ENCODE measurements around the gene SLC8A1.

Gene SLC8A1

DNA sequence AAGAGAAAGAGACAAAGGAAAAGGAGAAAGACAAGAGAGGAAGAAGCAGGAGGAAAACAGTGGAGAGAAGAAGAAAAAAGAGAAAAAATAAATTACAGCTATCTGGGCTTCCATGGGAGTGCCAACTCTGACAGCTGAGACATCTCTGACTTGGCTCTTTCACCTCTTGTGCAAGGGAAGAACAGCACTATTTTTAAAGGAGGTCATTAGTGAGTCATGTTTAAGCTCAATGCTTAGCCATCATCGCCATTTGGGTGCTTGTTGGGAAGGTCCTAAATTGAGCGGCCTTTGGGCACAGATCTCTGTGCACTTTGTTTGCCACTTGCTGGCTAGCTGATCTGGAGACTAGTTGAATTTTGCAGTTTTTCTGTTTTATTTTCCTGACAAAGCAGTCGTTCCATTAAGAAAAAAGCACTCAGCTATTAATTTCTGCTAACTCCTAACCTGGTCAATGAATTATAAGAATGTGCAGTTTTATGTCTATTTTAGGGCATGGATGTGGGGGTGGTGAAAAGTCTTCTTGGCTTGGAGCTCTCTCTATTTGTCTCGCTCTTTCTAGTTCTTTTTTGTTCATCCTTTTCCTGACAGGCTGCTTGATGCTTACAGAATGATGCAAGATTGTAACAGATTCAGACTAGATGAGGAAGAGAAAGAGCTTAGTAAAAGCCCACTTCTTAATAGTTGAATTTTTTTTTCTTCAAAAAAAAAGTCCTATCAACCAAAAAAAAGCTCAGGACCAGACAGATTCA is 231.5 kb downstream of the SLC8A1 start:
- H3K27me3 ChIP-seq (ENCODE audit: insufficient read depth, low read length, poor library complexity, severe bottlenecking), result no peaks in the 10 kb centered on the region
- TF ChIP-seq EZH2phosphoT487 (IDR thresholded peaks at IDR 0.05; ENCODE audit: borderline replicate concordance), result no peak
- TF ChIP-seq, protein P1, sequence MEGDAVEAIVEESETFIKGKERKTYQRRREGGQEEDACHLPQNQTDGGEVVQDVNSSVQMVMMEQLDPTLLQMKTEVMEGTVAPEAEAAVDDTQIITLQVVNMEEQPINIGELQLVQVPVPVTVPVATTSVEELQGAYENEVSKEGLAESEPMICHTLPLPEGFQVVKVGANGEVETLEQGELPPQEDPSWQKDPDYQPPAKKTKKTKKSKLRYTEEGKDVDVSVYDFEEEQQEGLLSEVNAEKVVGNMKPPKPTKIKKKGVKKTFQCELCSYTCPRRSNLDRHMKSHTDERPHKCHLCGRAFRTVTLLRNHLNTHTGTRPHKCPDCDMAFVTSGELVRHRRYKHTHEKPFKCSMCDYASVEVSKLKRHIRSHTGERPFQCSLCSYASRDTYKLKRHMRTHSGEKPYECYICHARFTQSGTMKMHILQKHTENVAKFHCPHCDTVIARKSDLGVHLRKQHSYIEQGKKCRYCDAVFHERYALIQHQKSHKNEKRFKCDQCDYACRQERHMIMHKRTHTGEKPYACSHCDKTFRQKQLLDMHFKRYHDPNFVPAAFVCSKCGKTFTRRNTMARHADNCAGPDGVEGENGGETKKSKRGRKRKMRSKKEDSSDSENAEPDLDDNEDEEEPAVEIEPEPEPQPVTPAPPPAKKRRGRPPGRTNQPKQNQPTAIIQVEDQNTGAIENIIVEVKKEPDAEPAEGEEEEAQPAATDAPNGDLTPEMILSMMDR (conservative IDR thresholded peaks at IDR 0.05; ENCODE audit: low read length), result no peak
- H4K20me1 ChIP-seq (ENCODE audit: insufficient read depth, low read length, poor library complexity, severe bottlenecking), result no peaks in the 10 kb centered on the region
- H3K9ac ChIP-seq (ENCODE audit: low read depth, low read length, poor library complexity, severe bottlenecking), result no peak overlapping the region
- no peak overlapping the region for H3K4me3 ChIP-seq (ENCODE audit: low read length, poor library complexity, severe bottlenecking)
- no peaks in the 10 kb centered on the region for H3K79me2 ChIP-seq (ENCODE audit: insufficient read depth, low read length)
- no peaks in the 10 kb centered on the region for H3K9me2 ChIP-seq (replicated peaks; ENCODE audit: low read depth, low read length)
- H3F3A ChIP-seq (ENCODE audit: low read depth), result no peaks in the 10 kb centered on the region
- H3K9me3 ChIP-seq (ENCODE audit: insufficient read depth, low read depth, low read length), result no peaks in the 10 kb centered on the region
- H2AFZ ChIP-seq (ENCODE audit: low read length), result no peak overlapping the region
- peaks cover 16% of the 10 kb centered on the region for H3K4me1 ChIP-seq (ENCODE audit: insufficient read depth, low read length, poor library complexity, severe bottlenecking)
- no peaks in the 10 kb centered on the region for H3K36me3 ChIP-seq (ENCODE audit: insufficient read depth, low read length)
- H3K4me2 ChIP-seq (ENCODE audit: low read depth, low read length, poor library complexity, severe bottlenecking), result no peak overlapping the region

DNA sequence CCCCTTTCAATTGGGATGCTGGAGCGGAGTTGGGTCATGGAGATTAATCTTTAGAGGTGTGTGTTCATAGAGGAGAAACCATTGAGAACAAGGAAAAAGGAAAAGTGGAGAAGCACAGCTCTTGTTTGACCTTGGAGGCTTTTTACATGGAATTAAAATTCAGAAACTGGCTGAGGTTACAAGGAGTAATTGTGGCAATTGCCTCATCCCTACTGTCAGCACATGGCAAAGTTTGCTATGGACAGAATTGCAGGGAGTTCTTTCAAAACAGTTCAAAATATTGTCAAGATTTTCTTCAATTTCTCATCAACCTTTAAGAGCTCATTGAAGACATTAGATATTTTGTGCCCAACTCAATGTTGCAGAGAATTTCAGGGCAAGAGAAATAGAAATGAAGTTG is 232.7 kb downstream of the SLC8A1 start:
- no peaks in the 10 kb centered on the region for H3K79me2 ChIP-seq (ENCODE audit: insufficient read depth, low read length)
- no peaks in the 10 kb centered on the region for H4K20me1 ChIP-seq (ENCODE audit: insufficient read depth, low read length, poor library complexity, severe bottlenecking)
- H3K9me3 ChIP-seq (ENCODE audit: insufficient read depth, low read depth, low read length), result no peaks in the 10 kb centered on the region
- peaks cover 16% of the 10 kb centered on the region for H3K4me1 ChIP-seq (ENCODE audit: insufficient read depth, low read length, poor library complexity, severe bottlenecking)
- no peak overlapping the region for H3K4me3 ChIP-seq (ENCODE audit: low read length, poor library complexity, severe bottlenecking)
- no peaks in the 10 kb centered on the region for H3K9me2 ChIP-seq (replicated peaks; ENCODE audit: low read depth, low read length)
- H3F3A ChIP-seq (ENCODE audit: low read depth), result no peaks in the 10 kb centered on the region
- no peaks in the 10 kb centered on the region for H3K27me3 ChIP-seq (ENCODE audit: insufficient read depth, low read length, poor library complexity, severe bottlenecking)
- H3K4me2 ChIP-seq (ENCODE audit: low read depth, low read length, poor library complexity, severe bottlenecking), result no peak overlapping the region
- no peak overlapping the region for H2AFZ ChIP-seq (ENCODE audit: low read length)
- no peak for TF ChIP-seq EZH2phosphoT487 (IDR thresholded peaks at IDR 0.05; ENCODE audit: borderline replicate concordance)
- TF ChIP-seq, protein P1 (conservative IDR thresholded peaks at IDR 0.05; ENCODE audit: low read length), result no peak
- H3K36me3 ChIP-seq (ENCODE audit: insufficient read depth, low read length), result no peaks in the 10 kb centered on the region
- no peak overlapping the region for H3K9ac ChIP-seq (ENCODE audit: low read depth, low read length, poor library complexity, severe bottlenecking)

DNA sequence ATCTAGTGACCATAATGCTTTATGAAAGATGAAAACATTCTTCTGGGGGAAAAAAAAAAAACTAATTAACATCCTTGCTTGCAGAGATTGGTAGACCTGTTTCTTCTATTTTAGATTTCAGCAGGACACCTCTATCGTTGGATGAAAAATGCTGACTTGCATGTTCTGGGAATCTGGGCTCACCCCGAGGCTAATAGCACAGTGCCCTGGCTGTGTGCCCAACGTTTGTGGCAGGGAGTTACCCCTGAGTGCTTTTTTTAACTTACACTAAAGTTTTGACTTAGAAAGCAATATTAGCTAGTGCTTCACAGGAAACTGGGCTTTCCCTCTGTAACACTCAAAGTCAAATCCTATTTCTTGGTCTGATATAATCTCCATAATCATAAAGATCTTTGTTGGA is 233.2 kb downstream of the SLC8A1 start:
- Histone ChIP-seq H3K27me3 (ENCODE audit: insufficient read depth, low read length, poor library complexity, severe bottlenecking) (no peaks in the 10 kb centered on the region), H3K36me3 (ENCODE audit: insufficient read depth, low read length) (no peaks in the 10 kb centered on the region), H3F3A (ENCODE audit: low read depth) (no peaks in the 10 kb centered on the region), H3K4me1 (ENCODE audit: insufficient read depth, low read length, poor library complexity, severe bottlenecking) (peaks cover 16% of the 10 kb centered on the region), H3K79me2 (ENCODE audit: insufficient read depth, low read length) (no peaks in the 10 kb centered on the region), H2AFZ (ENCODE audit: low read length) (no peak overlapping the region), H3K9me3 (ENCODE audit: insufficient read depth, low read depth, low read length) (no peaks in the 10 kb centered on the region), H4K20me1 (ENCODE audit: insufficient read depth, low read length, poor library complexity, severe bottlenecking) (no peaks in the 10 kb centered on the region), H3K4me2 (ENCODE audit: low read depth, low read length, poor library complexity, severe bottlenecking) (peak overlapping the region; percentile 7), H3K9ac (ENCODE audit: low read depth, low read length, poor library complexity, severe bottlenecking) (no peak overlapping the region), H3K4me3 (ENCODE audit: low read length, poor library complexity, severe bottlenecking) (no peak overlapping the region), H3K9me2 (replicated peaks; ENCODE audit: low read depth, low read length) (no peaks in the 10 kb centered on the region)
- TF ChIP-seq EZH2phosphoT487 (IDR thresholded peaks at IDR 0.05; ENCODE audit: borderline replicate concordance), result no peak
- TF ChIP-seq, protein P1 (conservative IDR thresholded peaks at IDR 0.05; ENCODE audit: low read length), result no peak
